Omental fat pad (tissue), 4 donors: ENCODE data around the gene BTBD17. TPM values are rescaled to one million over a fixed set of nuclear protein-coding genes. Genes with fewer than 3 reads are reported as not detected.

Experiments used
- ATAC-seq: fragments of 150-250 bp; one replicate; pipeline ENCODE4 v1.9.1; 2016; ENCODE audit warnings: mild to moderate bottlenecking, moderate library complexity; ENCODE audit not compliant: low FRiP score
- DNase-seq: peaks from one replicate; pipeline ENCODE4 v3.0.0-alpha.2; 2019; ENCODE audit warnings: low spot score
- total RNA-seq, 4 donors: library from RNA; depleted of rRNA; stranded (reverse); fragments of >200 nt; gene quantifications; one replicate each; pipeline ENCODE4 v1.1.0, GENCODE V29; 2016
- TF ChIP-seq, protein P1 (sequence below), 3 donors: fragments of 450-650 bp; IDR thresholded peaks; one replicate each; pipeline ENCODE4 v1.5.1; 2016 to 2017; ENCODE audit warnings: antibody characterized with exemption in 3 of 3, mild to moderate bottlenecking in 3 of 3, moderate library complexity in 2 of 3

Gene BTBD17
- total RNA-seq, 4 donors from 2014 or later: 0.36 TPM; not detected in 3

DNA sequence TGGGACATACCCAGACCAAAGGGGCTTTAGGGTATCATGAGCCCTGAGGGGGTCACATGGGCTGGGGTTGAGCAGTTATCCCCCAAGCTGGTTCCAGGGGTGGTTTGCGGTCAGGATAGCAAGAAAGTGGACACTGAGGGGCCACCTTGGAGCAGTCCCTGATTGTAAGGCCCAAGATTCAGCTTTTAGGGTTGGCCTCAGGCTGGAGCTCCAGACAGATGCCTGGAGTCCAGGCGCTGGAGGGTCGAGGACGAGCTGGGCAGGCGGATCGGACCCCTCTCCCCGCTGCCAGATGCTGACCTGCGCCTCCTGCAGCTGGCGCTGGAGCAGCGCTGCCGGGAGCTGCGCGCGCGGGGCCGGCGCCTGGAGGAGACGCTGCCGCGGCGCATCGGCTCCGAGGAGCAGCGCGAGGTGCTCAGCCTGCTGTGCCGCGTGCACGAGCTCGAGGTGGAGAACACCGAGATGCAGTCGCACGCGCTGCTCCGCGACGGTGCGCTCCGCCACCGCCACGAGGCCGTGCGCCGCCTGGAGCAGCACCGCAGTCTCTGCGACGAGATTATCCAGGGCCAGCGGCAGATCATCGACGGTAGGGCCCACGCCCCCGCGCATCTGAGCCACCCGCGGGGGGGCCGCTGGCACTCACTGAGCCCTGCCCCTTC is 10.0 kb downstream of the BTBD17 start:
- DNase-seq (no peak), ATAC-seq (no peak)
- TF ChIP-seq, protein P1, sequence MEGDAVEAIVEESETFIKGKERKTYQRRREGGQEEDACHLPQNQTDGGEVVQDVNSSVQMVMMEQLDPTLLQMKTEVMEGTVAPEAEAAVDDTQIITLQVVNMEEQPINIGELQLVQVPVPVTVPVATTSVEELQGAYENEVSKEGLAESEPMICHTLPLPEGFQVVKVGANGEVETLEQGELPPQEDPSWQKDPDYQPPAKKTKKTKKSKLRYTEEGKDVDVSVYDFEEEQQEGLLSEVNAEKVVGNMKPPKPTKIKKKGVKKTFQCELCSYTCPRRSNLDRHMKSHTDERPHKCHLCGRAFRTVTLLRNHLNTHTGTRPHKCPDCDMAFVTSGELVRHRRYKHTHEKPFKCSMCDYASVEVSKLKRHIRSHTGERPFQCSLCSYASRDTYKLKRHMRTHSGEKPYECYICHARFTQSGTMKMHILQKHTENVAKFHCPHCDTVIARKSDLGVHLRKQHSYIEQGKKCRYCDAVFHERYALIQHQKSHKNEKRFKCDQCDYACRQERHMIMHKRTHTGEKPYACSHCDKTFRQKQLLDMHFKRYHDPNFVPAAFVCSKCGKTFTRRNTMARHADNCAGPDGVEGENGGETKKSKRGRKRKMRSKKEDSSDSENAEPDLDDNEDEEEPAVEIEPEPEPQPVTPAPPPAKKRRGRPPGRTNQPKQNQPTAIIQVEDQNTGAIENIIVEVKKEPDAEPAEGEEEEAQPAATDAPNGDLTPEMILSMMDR (IDR thresholded peaks at IDR 0.05): no peak

DNA sequence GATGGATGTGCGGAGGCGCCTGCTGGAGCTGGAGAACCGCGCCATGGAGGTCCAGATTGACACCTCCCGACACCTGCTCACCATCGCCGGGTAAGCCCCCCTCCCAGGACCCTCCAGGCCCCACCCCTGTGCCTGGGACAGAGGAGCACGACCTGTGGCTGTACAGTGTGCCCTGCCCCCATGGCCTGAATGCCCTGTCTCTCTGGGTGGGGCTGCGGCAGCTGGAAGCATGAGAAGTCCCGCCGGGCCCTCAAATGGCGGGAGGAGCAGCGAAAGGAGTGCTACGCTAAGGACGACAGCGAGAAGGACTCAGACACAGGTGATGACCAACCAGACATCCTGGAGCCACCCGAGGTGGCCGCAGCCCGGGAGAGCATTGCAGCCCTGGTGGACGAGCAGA is 11.2 kb downstream of the BTBD17 start:
- TF ChIP-seq, protein P1 (IDR thresholded peaks at IDR 0.05): no peak
- ATAC-seq (no peak), DNase-seq (no peak)

DNA sequence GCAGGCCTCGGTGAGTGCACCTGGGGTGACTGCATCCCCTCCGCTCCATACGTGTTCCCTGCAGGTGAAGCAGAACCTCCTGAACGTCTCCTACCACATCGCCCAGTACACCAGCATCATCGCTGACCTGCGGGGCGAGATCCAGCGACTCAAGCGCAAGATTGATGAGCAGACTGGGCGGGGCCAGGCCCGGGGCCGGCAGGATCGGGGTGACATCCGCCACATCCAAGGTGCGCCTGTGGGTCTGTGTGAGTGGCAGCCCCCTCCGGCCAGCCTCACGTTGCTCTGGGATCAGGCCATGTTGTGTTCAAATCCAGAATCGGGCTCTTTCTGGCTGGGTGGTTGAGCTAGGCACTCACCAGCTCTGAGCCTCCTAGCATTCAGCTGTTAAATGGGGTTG is 12.5 kb downstream of the BTBD17 start:
- DNase-seq: no peak
- TF ChIP-seq, protein P1 (IDR thresholded peaks at IDR 0.05): no peak
- no peak for ATAC-seq

DNA sequence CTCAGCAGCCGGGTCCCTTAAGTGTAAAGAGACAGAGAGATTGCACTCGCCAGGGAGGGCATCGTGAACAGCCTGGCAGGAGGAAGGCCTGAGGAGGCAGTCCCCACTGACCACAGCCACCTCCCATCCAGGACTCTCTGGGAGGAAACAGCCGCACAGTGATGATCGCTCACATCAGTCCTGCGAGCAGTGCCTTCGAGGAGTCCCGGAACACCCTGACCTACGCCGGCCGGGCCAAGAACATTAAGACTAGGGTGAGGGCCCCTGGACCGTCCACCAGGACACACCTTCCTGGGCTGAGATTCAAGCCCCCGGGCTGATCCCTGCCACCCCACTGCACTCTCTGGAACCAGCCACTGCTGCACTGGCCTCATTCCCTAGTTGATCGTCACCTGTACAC is 14.0 kb downstream of the BTBD17 start:
- ATAC-seq (no peak), DNase-seq (no peak)
- TF ChIP-seq, protein P1 (IDR thresholded peaks at IDR 0.05): no peak

DNA sequence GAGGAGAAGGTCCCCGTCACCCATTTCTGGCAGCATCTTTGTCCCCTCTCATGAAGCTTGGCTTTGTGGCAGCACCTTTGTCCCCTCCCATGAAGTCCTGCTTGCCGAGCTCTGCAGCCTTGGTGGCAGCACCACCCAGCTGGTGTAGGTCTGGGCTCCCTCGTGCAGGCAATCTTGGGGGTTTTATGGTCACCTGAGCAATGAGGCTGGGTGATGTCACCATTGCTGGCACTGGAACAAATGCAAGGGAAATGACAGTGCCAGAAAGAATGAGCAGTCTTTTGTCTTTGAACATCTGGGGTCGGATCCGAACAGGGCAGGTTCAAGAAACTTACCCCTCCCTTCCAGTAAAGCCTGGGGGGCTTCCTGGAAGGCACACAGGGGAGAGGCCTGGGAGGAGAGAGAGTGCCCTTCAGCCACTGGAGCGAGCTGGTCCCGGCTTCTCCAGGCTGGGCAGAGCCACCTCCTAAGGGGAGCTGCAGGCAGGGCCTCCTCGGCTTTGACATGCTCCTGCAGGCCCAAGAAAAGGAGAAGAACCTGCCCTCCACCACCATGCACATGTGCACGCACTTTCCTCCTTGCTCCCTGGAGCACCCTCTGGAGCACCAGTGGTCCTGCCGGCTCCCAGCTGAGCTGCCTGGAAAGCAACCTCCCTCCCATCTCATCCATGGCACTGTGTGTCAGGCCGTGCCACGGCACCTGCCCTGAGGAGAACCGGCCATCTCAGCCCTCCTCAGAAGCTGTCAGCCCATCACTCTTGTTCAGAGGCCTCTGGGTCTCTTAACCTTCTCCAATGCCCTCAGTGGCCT is 16.0 kb downstream of the BTBD17 start:
- no peak for ATAC-seq
- TF ChIP-seq, protein P1 (IDR thresholded peaks at IDR 0.05): no peak
- DNase-seq: no peak

DNA sequence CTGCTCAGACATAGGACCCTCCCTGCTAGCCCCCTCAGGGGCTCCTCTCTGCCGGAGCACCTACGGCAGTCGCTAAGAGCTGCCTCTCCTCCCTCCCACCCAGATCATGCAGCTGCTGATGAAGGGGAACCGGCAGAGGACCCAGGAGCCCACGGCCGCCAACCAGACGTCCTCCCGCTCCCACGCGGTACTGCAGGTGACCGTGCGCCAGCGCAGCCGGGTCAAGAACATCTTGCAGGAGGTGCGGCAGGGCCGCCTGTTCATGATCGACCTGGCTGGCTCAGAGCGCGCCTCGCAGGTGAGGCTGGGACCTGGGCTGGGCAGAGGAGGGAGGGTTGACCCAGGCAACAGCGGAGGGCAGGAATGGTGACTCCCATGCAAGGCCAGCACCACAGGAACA is 17.0 kb downstream of the BTBD17 start:
- no peak for ATAC-seq
- DNase-seq: no peak
- TF ChIP-seq, protein P1 (IDR thresholded peaks at IDR 0.05): no peak
